ENCODE data around the gene PRC1.
"Not testable (repeated sequence)": the region's sequence is repeated elsewhere in the genome, so short reads cannot be mapped to it uniquely, and the experiment has no call there.

DNA sequence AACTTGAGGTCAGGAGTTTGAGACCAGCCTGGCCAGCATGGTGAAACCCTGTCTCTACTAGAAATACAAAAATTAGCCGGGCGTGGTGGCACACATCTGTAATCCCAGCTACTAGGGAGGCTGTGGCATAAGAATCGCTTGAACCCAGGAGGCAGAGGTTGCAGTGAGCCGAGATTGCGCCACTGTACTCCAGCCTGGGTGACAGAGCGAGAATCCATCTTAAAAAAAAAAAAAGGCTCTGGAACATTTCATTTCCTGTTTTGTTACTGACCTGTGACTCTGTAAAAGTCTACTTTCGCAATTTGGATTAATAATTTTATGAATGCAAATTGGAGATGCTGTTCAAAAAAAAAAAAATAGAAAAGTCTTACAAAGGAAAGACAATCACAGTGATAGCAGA lies 66.2 kb downstream of the PRC1 start:
- TF ChIP-seq, protein P1, sequence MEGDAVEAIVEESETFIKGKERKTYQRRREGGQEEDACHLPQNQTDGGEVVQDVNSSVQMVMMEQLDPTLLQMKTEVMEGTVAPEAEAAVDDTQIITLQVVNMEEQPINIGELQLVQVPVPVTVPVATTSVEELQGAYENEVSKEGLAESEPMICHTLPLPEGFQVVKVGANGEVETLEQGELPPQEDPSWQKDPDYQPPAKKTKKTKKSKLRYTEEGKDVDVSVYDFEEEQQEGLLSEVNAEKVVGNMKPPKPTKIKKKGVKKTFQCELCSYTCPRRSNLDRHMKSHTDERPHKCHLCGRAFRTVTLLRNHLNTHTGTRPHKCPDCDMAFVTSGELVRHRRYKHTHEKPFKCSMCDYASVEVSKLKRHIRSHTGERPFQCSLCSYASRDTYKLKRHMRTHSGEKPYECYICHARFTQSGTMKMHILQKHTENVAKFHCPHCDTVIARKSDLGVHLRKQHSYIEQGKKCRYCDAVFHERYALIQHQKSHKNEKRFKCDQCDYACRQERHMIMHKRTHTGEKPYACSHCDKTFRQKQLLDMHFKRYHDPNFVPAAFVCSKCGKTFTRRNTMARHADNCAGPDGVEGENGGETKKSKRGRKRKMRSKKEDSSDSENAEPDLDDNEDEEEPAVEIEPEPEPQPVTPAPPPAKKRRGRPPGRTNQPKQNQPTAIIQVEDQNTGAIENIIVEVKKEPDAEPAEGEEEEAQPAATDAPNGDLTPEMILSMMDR (IDR thresholded peaks at IDR 0.05), result not testable (repeated sequence)
- TF ChIP-seq POLR2A, POLR2AphosphoS5 (IDR thresholded peaks at IDR 0.05): not testable (repeated sequence)

Measured in transverse colon (tissue), 4 donors.